Uterus (tissue), 4 donors: ENCODE measurements around the gene TBXT. TPM values are rescaled to one million over a fixed set of nuclear protein-coding genes. Genes with fewer than 3 reads are reported as not detected.

Experiments
- DNase-seq, 2 donors: peaks; one replicate each; pipeline ENCODE4 v3.0.0-alpha.2; 2019 to 2020
- H3K27ac ChIP-seq, 2 donors: fragments of 200-600 bp; sonication (generic); 1 replicate in 1 of 2; 2 replicates in 1 of 2; pipeline ENCODE4 v1.5.1; 2016 to 2018
- H3K27me3 ChIP-seq, 2 donors: fragments of 200-600 bp; sonication (generic); one replicate each; pipeline ENCODE4 v1.5.1; 2018 to 2019; ENCODE audit warnings: control low read depth in 1 of 2
- H3K36me3 ChIP-seq, 2 donors: fragments of 200-600 bp; sonication (generic); one replicate each; pipeline ENCODE4 v1.5.1; 2019; ENCODE audit warnings: control low read depth in 1 of 2
- H3K4me1 ChIP-seq, 2 donors: fragments of 200-600 bp; sonication (generic); one replicate each; pipeline ENCODE4 v1.5.1; 2018 to 2019; ENCODE audit warnings: control low read depth in 1 of 2
- H3K4me3 ChIP-seq, 2 donors: fragments of 200-600 bp; sonication (generic); 1 replicate in 1 of 2; 2 replicates in 1 of 2; pipeline ENCODE4 v1.5.1; 2018 to 2019; ENCODE audit warnings: mild to moderate bottlenecking in 1 of 2
- H3K9me3 ChIP-seq, 2 donors: fragments of 200-600 bp; sonication (generic); one replicate each; pipeline ENCODE4 v1.5.1; 2019; ENCODE audit warnings: control low read depth in 1 of 2
- CTCF ChIP-seq, 4 experiments: fragments of 200-600 bp in 2 of 4; fragments of 450-650 bp in 2 of 4; sonication (generic) in 2 of 4; IDR thresholded peaks; one replicate each; pipeline ENCODE4 v1.5.1; 2016 to 2019; ENCODE audit warnings: antibody characterized with exemption in 4 of 4, mild to moderate bottlenecking in 2 of 4, moderate library complexity in 1 of 4
- POLR2A ChIP-seq, 2 donors: fragments of 450-650 bp; IDR thresholded peaks; one replicate each; pipeline ENCODE4 v1.6.1; 2016; ENCODE audit warnings: antibody characterized with exemption in 2 of 2, mild to moderate bottlenecking in 1 of 2, moderate library complexity in 1 of 2
- intact Hi-C: fragments of 100-400 bp; cut with DNase I; formaldehyde crosslinking; loops from one replicate; pipeline ENCODE4 v1.15.1; 2023; ENCODE audit warnings: low total_unique reads
- small RNA-seq: library from RNA; depleted of rRNA; stranded (forward); fragments of <200 nt; gene quantifications from one replicate; pipeline ENCODE3, GENCODE V24; 2016
- total RNA-seq, 4 donors: library from RNA; depleted of rRNA in 3 of 4; stranded (reverse); fragments of >200 nt in 3 of 4; gene quantifications; one replicate each; pipeline versions ENCODE4 v1.1.0 to v1.2.4, GENCODE V29; 2014 to 2023
- donor health status: DM: yes; HTN: yes; CAD: no.

Gene TBXT
- total RNA-seq, 4 donors from 2014 or later = not detected

- Histone ChIP-seq H3K9me3 (no peaks in the 10 kb centered on the region), H3K4me3 (no peak overlapping the region), H3K27ac (no peak overlapping the region), H3K4me1 (no peaks in the 10 kb centered on the region), H3K36me3 (no peaks in the 10 kb centered on the region), H3K27me3 (no peaks in the 10 kb centered on the region)
- intact Hi-C loops = no loop called here
- TF ChIP-seq POLR2A (IDR thresholded peaks at IDR 0.05) (no peak), CTCF (IDR thresholded peaks at IDR 0.05) (no peak)
- DNase-seq = no peak
Observed at GRCh38 chr6:166112580-166112979, 55.1 kb downstream of the TBXT start.

- Histone ChIP-seq H3K36me3 (no peaks in the 10 kb centered on the region), H3K4me1 (no peaks in the 10 kb centered on the region), H3K4me3 (no peak overlapping the region), H3K27ac (no peak overlapping the region), H3K9me3 (no peaks in the 10 kb centered on the region), H3K27me3 (no peaks in the 10 kb centered on the region)
- no peak for DNase-seq
- no peak for TF ChIP-seq POLR2A (IDR thresholded peaks at IDR 0.05)
- no peak for TF ChIP-seq CTCF (IDR thresholded peaks at IDR 0.05)
- intact Hi-C loops = no loop called here
Observed at GRCh38 chr6:166109608-166110007, 58.0 kb downstream of the TBXT start.

Small RNA genes lying within 50 kb of the gene (small RNA-seq; reads per million reads assigned to genes)
- gene RNU6-153P = not detected

Other genes starting within 250 kb of the TBXT start
- gene PRR18, start 140.5 kb upstream of the TBXT start, total RNA-seq = not detected
- 10 to 100 TPM in 3 of 4 donors, 1 to 10 TPM in 1; 6.1 to 35.8 (median 33.0) TPM for gene SFT2D1, start 174.7 kb upstream of the TBXT start, total RNA-seq
- gene MPC1, start 215.1 kb upstream of the TBXT start, total RNA-seq = 10 to 100 TPM; 14.1 to 62.1 (median 41.7) TPM